LoVo (cell line): Measurements from ENCODE around the gene PPM1L.
A peak's percentile ranks its signal among the peaks of the same experiment; 100 is the strongest.

Experiments used
- DNase-seq: peaks from one replicate; pipeline ENCODE4 v3.0.0-alpha.2; 2016; ENCODE audit warnings: low spot score

PPM1L gene

GRCh38 chr3:160852856-160853255 is 96.8 kb downstream of the PPM1L start:
- DNase-seq, result no peak

- no peak for DNase-seq
Observed at GRCh38 chr3:160856450-160856849, 100.4 kb downstream of the PPM1L start.

GRCh38 chr3:160857476-160858119 is 101.6 kb downstream of the PPM1L start:
- DNase-seq, result no peak

- DNase-seq, result no peak
Observed at GRCh38 chr3:160860346-160860745, 104.3 kb downstream of the PPM1L start.

GRCh38 chr3:160869825-160870224 is 113.8 kb downstream of the PPM1L start:
- no peak for DNase-seq

- DNase-seq, result no peak
Observed at GRCh38 chr3:160870327-160870726, 114.3 kb downstream of the PPM1L start.

- DNase-seq, result no peak
Observed at GRCh38 chr3:160874736-160875135, 118.7 kb downstream of the PPM1L start.

- no peak for DNase-seq
Observed at GRCh38 chr3:160876643-160877042, 120.6 kb downstream of the PPM1L start.

- DNase-seq, result no peak
Observed at GRCh38 chr3:160879859-160880258, 123.8 kb downstream of the PPM1L start.

GRCh38 chr3:160883373-160883772 is 127.3 kb downstream of the PPM1L start:
- no peak for DNase-seq

GRCh38 chr3:160885791-160886286 is 129.8 kb downstream of the PPM1L start:
- no peak for DNase-seq

GRCh38 chr3:160886421-160886820 is 130.4 kb downstream of the PPM1L start:
- DNase-seq, result no peak

- DNase-seq, result no peak
Observed at GRCh38 chr3:160893207-160893606, 137.2 kb downstream of the PPM1L start.

GRCh38 chr3:160904691-160905090 is 148.7 kb downstream of the PPM1L start:
- no peak for DNase-seq

GRCh38 chr3:160906646-160907045 is 150.6 kb downstream of the PPM1L start:
- no peak for DNase-seq

GRCh38 chr3:160909917-160910316 is 153.9 kb downstream of the PPM1L start:
- DNase-seq, result no peak

GRCh38 chr3:160911411-160911810 is 155.4 kb downstream of the PPM1L start:
- DNase-seq, result no peak

GRCh38 chr3:160916472-160916871 is 160.4 kb downstream of the PPM1L start:
- no peak for DNase-seq

GRCh38 chr3:160919942-160920341 is 163.9 kb downstream of the PPM1L start:
- DNase-seq, result no peak

GRCh38 chr3:160921020-160921635 is 165.1 kb downstream of the PPM1L start:
- peak; percentile 20 for DNase-seq

GRCh38 chr3:160924776-160925175 is 168.7 kb downstream of the PPM1L start:
- no peak for DNase-seq

- no peak for DNase-seq
Observed at GRCh38 chr3:160927620-160928019, 171.6 kb downstream of the PPM1L start.

GRCh38 chr3:160928183-160928726 is 172.2 kb downstream of the PPM1L start:
- no peak for DNase-seq

GRCh38 chr3:160929595-160929994 is 173.6 kb downstream of the PPM1L start:
- no peak for DNase-seq
